Measurements from ENCODE around the gene SF3B2. TPM values are rescaled to one million over a fixed set of nuclear protein-coding genes. Genes with fewer than 3 reads are reported as not detected.

Gene SF3B2
- total RNA-seq, 1 experiment from 2014 or later = 300 TPM

DNA sequence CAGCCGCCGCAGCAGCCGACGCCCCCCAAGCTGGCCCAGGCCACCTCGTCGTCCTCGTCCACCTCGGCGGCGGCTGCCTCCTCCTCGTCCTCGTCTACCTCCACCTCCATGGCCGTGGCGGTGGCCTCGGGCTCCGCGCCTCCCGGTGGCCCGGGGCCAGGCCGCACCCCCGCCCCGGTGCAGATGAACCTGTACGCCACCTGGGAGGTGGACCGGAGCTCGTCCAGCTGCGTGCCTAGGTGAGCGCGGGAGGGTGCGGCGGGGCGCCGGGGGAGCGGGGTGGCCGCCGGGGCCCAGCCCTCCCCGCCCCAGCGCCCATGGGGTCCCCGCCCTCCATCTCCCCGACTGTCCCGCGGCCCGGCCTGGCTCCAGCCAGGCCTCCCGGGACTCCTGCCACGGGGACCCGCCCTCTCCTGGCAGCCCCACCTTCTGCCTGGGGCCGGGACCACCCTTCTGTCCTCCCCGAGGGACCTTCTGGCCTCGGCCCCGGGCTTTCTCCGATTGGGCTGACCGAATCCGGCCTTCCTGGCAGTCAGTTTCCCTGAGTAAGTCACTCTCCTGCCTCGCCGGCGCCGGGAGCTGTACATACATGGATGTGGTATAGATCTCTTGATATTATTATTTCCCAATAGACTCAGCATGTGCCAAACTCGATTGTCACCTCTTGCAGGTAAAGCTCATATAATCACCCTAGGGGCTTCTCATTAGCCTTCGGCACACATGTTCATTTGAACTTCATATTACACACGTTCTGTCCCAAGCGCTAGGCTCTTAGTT, 18.6 kb downstream of the SF3B2 start:
- Histone ChIP-seq H3K4me3 (replicated peaks in 1 of 2; ENCODE audit: low read depth in 1 of 2, low read length in 2 of 2) (peak overlapping the region; percentile 69 to 70), H3K9ac (ENCODE audit: low read length) (peak overlapping the region; percentile 74), H4K20me1 (ENCODE audit: insufficient read depth) (no peaks in the 10 kb centered on the region), H3K9me2 (ENCODE audit: insufficient read depth) (no peaks in the 10 kb centered on the region), H3K4me1 (ENCODE audit: control insufficient read depth in 1 of 2, insufficient read depth in 2 of 2, low read length in 2 of 2) (peaks cover 10 to 21% of the 10 kb centered on the region in 2 experiments), H3K27me3 (ENCODE audit: insufficient read depth, low read length) (no peaks in the 10 kb centered on the region), H3K27ac (ENCODE audit: low read depth, low read length) (peak overlapping the region; percentile 89; the same call in 1 of the 2 replicates), H3K79me2 (ENCODE audit: insufficient read depth, low read length) (peaks cover 43% of the 10 kb centered on the region), H3K36me3 (ENCODE audit: control insufficient read depth in 1 of 2, insufficient read depth in 2 of 2, low read length in 2 of 2) (peaks cover 16 to 29% of the 10 kb centered on the region in 2 experiments; a peak in 2 of 4 replicates), H3K4me2 (ENCODE audit: low read length) (peak overlapping the region; percentile 88), H3K9me3 (ENCODE audit: control insufficient read depth in 1 of 2, insufficient read depth in 1 of 2, low read depth in 1 of 2, low read length in 2 of 2) (no peaks in the 10 kb centered on the region), H2AFZ (ENCODE audit: low read depth, low read length, poor library complexity, severe bottlenecking) (no peak overlapping the region)
- no peak for DNase-seq (ENCODE audit: low read depth, low spot score)
- POLR2A ChIA-PET = no interaction called here
- TF ChIP-seq, protein P1, sequence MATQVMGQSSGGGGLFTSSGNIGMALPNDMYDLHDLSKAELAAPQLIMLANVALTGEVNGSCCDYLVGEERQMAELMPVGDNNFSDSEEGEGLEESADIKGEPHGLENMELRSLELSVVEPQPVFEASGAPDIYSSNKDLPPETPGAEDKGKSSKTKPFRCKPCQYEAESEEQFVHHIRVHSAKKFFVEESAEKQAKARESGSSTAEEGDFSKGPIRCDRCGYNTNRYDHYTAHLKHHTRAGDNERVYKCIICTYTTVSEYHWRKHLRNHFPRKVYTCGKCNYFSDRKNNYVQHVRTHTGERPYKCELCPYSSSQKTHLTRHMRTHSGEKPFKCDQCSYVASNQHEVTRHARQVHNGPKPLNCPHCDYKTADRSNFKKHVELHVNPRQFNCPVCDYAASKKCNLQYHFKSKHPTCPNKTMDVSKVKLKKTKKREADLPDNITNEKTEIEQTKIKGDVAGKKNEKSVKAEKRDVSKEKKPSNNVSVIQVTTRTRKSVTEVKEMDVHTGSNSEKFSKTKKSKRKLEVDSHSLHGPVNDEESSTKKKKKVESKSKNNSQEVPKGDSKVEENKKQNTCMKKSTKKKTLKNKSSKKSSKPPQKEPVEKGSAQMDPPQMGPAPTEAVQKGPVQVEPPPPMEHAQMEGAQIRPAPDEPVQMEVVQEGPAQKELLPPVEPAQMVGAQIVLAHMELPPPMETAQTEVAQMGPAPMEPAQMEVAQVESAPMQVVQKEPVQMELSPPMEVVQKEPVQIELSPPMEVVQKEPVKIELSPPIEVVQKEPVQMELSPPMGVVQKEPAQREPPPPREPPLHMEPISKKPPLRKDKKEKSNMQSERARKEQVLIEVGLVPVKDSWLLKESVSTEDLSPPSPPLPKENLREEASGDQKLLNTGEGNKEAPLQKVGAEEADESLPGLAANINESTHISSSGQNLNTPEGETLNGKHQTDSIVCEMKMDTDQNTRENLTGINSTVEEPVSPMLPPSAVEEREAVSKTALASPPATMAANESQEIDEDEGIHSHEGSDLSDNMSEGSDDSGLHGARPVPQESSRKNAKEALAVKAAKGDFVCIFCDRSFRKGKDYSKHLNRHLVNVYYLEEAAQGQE (IDR thresholded peaks at IDR 0.05; ENCODE audit: low read depth) = no peak
- TF ChIP-seq POLR2AphosphoS5 (IDR thresholded peaks at IDR 0.05; ENCODE audit: low read depth, low read length) (no peak), RAD21 (IDR thresholded peaks at IDR 0.05; ENCODE audit: low read depth) (peak; percentile 4; the same call in 1 of the 2 replicates), SIN3A (IDR thresholded peaks at IDR 0.05; ENCODE audit: low read depth) (0 out of 2 replicates have a peak, but pooled peaks have one; percentile 21), CBX3 (IDR thresholded peaks at IDR 0.05; ENCODE audit: low read depth) (no peak), YY1 (IDR thresholded peaks at IDR 0.05; ENCODE audit: extremely low read depth, insufficient replicate concordance, low read depth, low read length) (no peak), TCF7L2 (IDR thresholded peaks at IDR 0.05; ENCODE audit: borderline replicate concordance, extremely low read depth, insufficient read depth, insufficient read length) (no peak), FOSL1 (IDR thresholded peaks at IDR 0.05; ENCODE audit: low read depth) (no peak), EGR1 (IDR thresholded peaks at IDR 0.05; ENCODE audit: low read depth) (no peak), EZH2 (IDR thresholded peaks at IDR 0.05) (no peak), EZH2phosphoT487 (IDR thresholded peaks at IDR 0.05; ENCODE audit: borderline replicate concordance) (no peak), ZFX (IDR thresholded peaks at IDR 0.05) (peak; percentile 78), ZNF274 (IDR thresholded peaks at IDR 0.05; ENCODE audit: low read depth, low read length) (no peak), SRF (IDR thresholded peaks at IDR 0.05; ENCODE audit: low read depth) (no peak)
- TF ChIP-seq, protein P2, sequence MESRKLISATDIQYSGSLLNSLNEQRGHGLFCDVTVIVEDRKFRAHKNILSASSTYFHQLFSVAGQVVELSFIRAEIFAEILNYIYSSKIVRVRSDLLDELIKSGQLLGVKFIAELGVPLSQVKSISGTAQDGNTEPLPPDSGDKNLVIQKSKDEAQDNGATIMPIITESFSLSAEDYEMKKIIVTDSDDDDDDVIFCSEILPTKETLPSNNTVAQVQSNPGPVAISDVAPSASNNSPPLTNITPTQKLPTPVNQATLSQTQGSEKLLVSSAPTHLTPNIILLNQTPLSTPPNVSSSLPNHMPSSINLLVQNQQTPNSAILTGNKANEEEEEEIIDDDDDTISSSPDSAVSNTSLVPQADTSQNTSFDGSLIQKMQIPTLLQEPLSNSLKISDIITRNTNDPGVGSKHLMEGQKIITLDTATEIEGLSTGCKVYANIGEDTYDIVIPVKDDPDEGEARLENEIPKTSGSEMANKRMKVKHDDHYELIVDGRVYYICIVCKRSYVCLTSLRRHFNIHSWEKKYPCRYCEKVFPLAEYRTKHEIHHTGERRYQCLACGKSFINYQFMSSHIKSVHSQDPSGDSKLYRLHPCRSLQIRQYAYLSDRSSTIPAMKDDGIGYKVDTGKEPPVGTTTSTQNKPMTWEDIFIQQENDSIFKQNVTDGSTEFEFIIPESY (IDR thresholded peaks at IDR 0.05; ENCODE audit: extremely low read depth, insufficient replicate concordance, low read length) = no peak
- TF ChIP-seq, protein P3, sequence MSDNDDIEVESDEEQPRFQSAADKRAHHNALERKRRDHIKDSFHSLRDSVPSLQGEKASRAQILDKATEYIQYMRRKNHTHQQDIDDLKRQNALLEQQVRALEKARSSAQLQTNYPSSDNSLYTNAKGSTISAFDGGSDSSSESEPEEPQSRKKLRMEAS (IDR thresholded peaks at IDR 0.05) = no peak; the same call in 1 of the 2 replicates
- ATAC-seq = peak; percentile 37
- RAD21 ChIA-PET (ENCODE audit: low non-redundant PET in 1 of 2, low total read pairs in 2 of 2, uncharacterized antibody in 2 of 2, unreplicated experiment in 2 of 2) = interaction anchor here (0.6 to 0.7 kb wide), 2 partner anchors 12 to 64 kb away, joined by 3 read pairs; no protein-coding TSS in a partner anchor
- no TSS peak for BruUV-seq (replicated peaks)
- CTCF ChIA-PET = interaction anchor here (0.7 to 1.1 kb wide), 2 partner anchors 10 to 11 kb away, joined by 4 read pairs; no protein-coding TSS in a partner anchor
- intact Hi-C loops (cut with micrococcal nuclease) = no loop called here
